DND-41 (cell line): ENCODE results near the gene TSPAN6.

Experiments used
- ATAC-seq: fragments of 200-7000 bp; cut with Tn5 transposase; 3 replicates; pipeline ENCODE4 v1.9.1; 2021; ENCODE audit warnings: low read depth; ENCODE audit not compliant: insufficient read depth
- DNase-seq: peaks from one replicate; pipeline ENCODE4 v3.0.0-alpha.2; 2020
- H2AFZ ChIP-seq: 2 replicates; pipeline ENCODE4 v1.6.0; 2012; ENCODE audit warnings: low read depth, low read length
- H3K27ac ChIP-seq: 2 replicates; pipeline ENCODE4 v1.5.1; 2012; ENCODE audit warnings: low read length, inconsistent platforms
- H3K27me3 ChIP-seq: fragments of 200-600 bp; sonication (generic); 2 replicates; pipeline ENCODE4 v1.6.0; 2012; ENCODE audit warnings: low read length, mild to moderate bottlenecking, inconsistent platforms; ENCODE audit not compliant: insufficient read depth, poor library complexity
- H3K36me3 ChIP-seq: 2 replicates; pipeline ENCODE4 v1.5.1; 2012; ENCODE audit warnings: low read length, inconsistent platforms; ENCODE audit not compliant: insufficient read depth
- H3K4me1 ChIP-seq: 2 replicates; pipeline ENCODE4 v1.5.1; 2012; ENCODE audit warnings: mild to moderate bottlenecking, low read length; ENCODE audit not compliant: insufficient read depth
- H3K4me2 ChIP-seq: 2 replicates; pipeline ENCODE4 v1.6.0; 2012; ENCODE audit warnings: mild to moderate bottlenecking, moderate library complexity, low read length, inconsistent platforms; ENCODE audit not compliant: insufficient read depth
- H3K4me3 ChIP-seq, 2 experiments: fragments of 200-600 bp in 1 of 2; shearing (Covaris generic) in 1 of 2; 2 replicates each; pipeline ENCODE4 v1.5.1; 2012 to 2016; ENCODE audit warnings: inconsistent platforms in 2 of 2, low read length in 2 of 2, mild to moderate bottlenecking in 2 of 2, low read depth in 1 of 2, moderate library complexity in 1 of 2
- H3K79me2 ChIP-seq: 2 replicates; pipeline ENCODE4 v1.6.0; 2012; ENCODE audit warnings: low read length, inconsistent platforms; ENCODE audit not compliant: insufficient read depth
- H3K9ac ChIP-seq: 2 replicates; pipeline ENCODE4 v1.6.0; 2012; ENCODE audit warnings: low read depth, mild to moderate bottlenecking, inconsistent platforms, low read length, moderate library complexity
- H3K9me3 ChIP-seq: 2 replicates; pipeline ENCODE4 v1.5.1; 2012; ENCODE audit warnings: low read length, moderate library complexity, mild to moderate bottlenecking, inconsistent platforms; ENCODE audit not compliant: insufficient read depth, severe bottlenecking
- H4K20me1 ChIP-seq: 2 replicates; pipeline ENCODE4 v1.6.0; 2012; ENCODE audit warnings: low read length; ENCODE audit not compliant: insufficient read depth
- CTCF ChIP-seq: IDR thresholded peaks from 2 replicates; pipeline ENCODE4 v1.5.1; 2012; ENCODE audit warnings: borderline replicate concordance, low read length, moderate library complexity, mild to moderate bottlenecking; ENCODE audit not compliant: poor library complexity, severe bottlenecking; ENCODE audit errors: extremely low read depth
- EZH2 ChIP-seq: IDR thresholded peaks from 3 replicates; pipeline ENCODE4 v1.6.1; 2012; ENCODE audit warnings: borderline replicate concordance, low read depth, mild to moderate bottlenecking, moderate library complexity, low read length, inconsistent platforms; ENCODE audit not compliant: severe bottlenecking

Gene TSPAN6

GRCh38 chrX:100649550-100650356, 13.1 kb upstream of the TSPAN6 start:
- H3K4me2 ChIP-seq, result no peak overlapping the region
- H3K79me2 ChIP-seq, result no peaks in the 10 kb centered on the region
- no peaks in the 10 kb centered on the region for H3K27me3 ChIP-seq
- H3K4me1 ChIP-seq, result no peaks in the 10 kb centered on the region
- TF ChIP-seq EZH2, result no peak
- no peak for TF ChIP-seq CTCF
- H3K4me3 ChIP-seq, result no peak overlapping the region
- H3K27ac ChIP-seq, result no peak overlapping the region
- H3K36me3 ChIP-seq, result no peaks in the 10 kb centered on the region
- H4K20me1 ChIP-seq, result no peaks in the 10 kb centered on the region
- ATAC-seq (no peak), DNase-seq (no peak)
- H3K9me3 ChIP-seq, result no peaks in the 10 kb centered on the region
- no peak overlapping the region for H3K9ac ChIP-seq
- H2AFZ ChIP-seq, result no peak overlapping the region

- Histone ChIP-seq H3K36me3 (no peaks in the 10 kb centered on the region), H3K4me3 (no peak overlapping the region), H3K27me3 (no peaks in the 10 kb centered on the region), H3K9me3 (no peaks in the 10 kb centered on the region), H2AFZ (no peak overlapping the region), H3K4me2 (no peak overlapping the region), H3K4me1 (no peaks in the 10 kb centered on the region), H3K79me2 (no peaks in the 10 kb centered on the region), H3K27ac (no peak overlapping the region), H3K9ac (no peak overlapping the region), H4K20me1 (no peaks in the 10 kb centered on the region)
- no peak for ATAC-seq
- DNase-seq, result no peak
- TF ChIP-seq CTCF, result no peak
- TF ChIP-seq EZH2, result no peak
These were observed 12.1 kb upstream of the TSPAN6 start for GRCh38 chrX:100648458-100649417.

- Histone ChIP-seq H2AFZ (no peak overlapping the region), H3K9me3 (no peaks in the 10 kb centered on the region), H3K4me3 (no peak overlapping the region), H3K9ac (no peak overlapping the region), H4K20me1 (no peaks in the 10 kb centered on the region), H3K36me3 (no peaks in the 10 kb centered on the region), H3K79me2 (no peaks in the 10 kb centered on the region), H3K4me2 (no peak overlapping the region), H3K27ac (no peak overlapping the region), H3K27me3 (no peaks in the 10 kb centered on the region), H3K4me1 (no peaks in the 10 kb centered on the region)
- no peak for TF ChIP-seq CTCF
- no peak for TF ChIP-seq EZH2
- ATAC-seq (no peak), DNase-seq (no peak)
These were observed 11.1 kb upstream of the TSPAN6 start for GRCh38 chrX:100647739-100648138.
